CD4-positive, alpha-beta memory T cell (primary cell): ENCODE results near the gene USP17L30. TPM values are rescaled to one million over a fixed set of nuclear protein-coding genes. Genes with fewer than 3 reads are reported as not detected.
"Not testable (repeated sequence)": the region's sequence is repeated elsewhere in the genome, so short reads cannot be mapped to it uniquely, and the experiment has no call there.

ENCODE experiments used
- CTCF ChIA-PET: fragments of 350-600 bp; sonication (Branson Sonifier 250); formaldehyde crosslinking; loops from one replicate; lab custom pipeline; 2021; ENCODE audit warnings: inconsistent platforms; ENCODE audit not compliant: partially characterized antibody; lab: Charles Lee
- POLR2A ChIA-PET: fragments of 350-600 bp; sonication (Branson Sonifier 250); formaldehyde crosslinking; loops from one replicate; lab custom pipeline; 2021; ENCODE audit not compliant: partially characterized antibody; lab: Charles Lee
- DNase-seq, 5 donors: peaks; one replicate each; pipeline versions ENCODE4 v3.0.0 to v3.0.0-alpha.2; 2020 to 2022; ENCODE audit warnings: mixed read lengths in 1 of 5
- H3K27ac ChIP-seq: one replicate; pipeline ENCODE4 v1.7.0; 2013; ENCODE audit warnings: low read depth, low read length
- H3K27me3 ChIP-seq: 2 replicates; pipeline ENCODE4 v1.7.0; 2013; ENCODE audit warnings: mild to moderate bottlenecking, low read length, moderate library complexity; ENCODE audit not compliant: insufficient read depth
- H3K36me3 ChIP-seq: 2 replicates; pipeline ENCODE4 v1.7.0; 2013; ENCODE audit warnings: mild to moderate bottlenecking, low read length, moderate library complexity; ENCODE audit not compliant: insufficient read depth
- H3K4me1 ChIP-seq: 2 replicates; pipeline ENCODE4 v1.7.0; 2013; ENCODE audit warnings: mild to moderate bottlenecking, low read length, moderate library complexity; ENCODE audit not compliant: insufficient read depth
- H3K4me3 ChIP-seq, 2 donors: one replicate each; pipeline ENCODE4 v1.7.0; 2013; ENCODE audit warnings: low read length in 2 of 2, mild to moderate bottlenecking in 1 of 2
- H3K9me3 ChIP-seq, 2 donors: one replicate each; pipeline ENCODE4 v1.7.0; 2013; ENCODE audit warnings: low read length in 2 of 2, control low read depth in 1 of 2; ENCODE audit not compliant: control insufficient read depth in 1 of 2
- H3K27ac Mint-ChIP-seq, 7 donors: one replicate each; pipeline ENCODE4 v1.8.0; 2020 to 2021; ENCODE audit warnings: mixed read lengths in 7 of 7, mild to moderate bottlenecking in 6 of 7, inconsistent platforms in 3 of 7, moderate library complexity in 3 of 7
- H3K27me3 Mint-ChIP-seq, 2 donors: one replicate each; pipeline ENCODE4 v1.8.0; 2020 to 2021; ENCODE audit warnings: mixed read lengths in 2 of 2
- H3K36me3 Mint-ChIP-seq, 2 donors: one replicate each; pipeline ENCODE4 v1.8.0; 2020 to 2021; ENCODE audit warnings: mixed read lengths in 2 of 2, inconsistent platforms in 1 of 2, mild to moderate bottlenecking in 1 of 2
- H3K4me1 Mint-ChIP-seq, 4 donors: one replicate each; pipeline ENCODE4 v1.8.0; 2020 to 2021; ENCODE audit warnings: mixed read lengths in 4 of 4, mild to moderate bottlenecking in 1 of 4
- H3K4me3 Mint-ChIP-seq, 8 donors: one replicate each; pipeline ENCODE4 v1.8.0; 2020 to 2021; ENCODE audit warnings: mixed read lengths in 8 of 8, mild to moderate bottlenecking in 7 of 8, moderate library complexity in 6 of 8, inconsistent platforms in 3 of 8
- H3K9me3 Mint-ChIP-seq, 8 donors: one replicate each; pipeline ENCODE4 v1.8.0; 2020 to 2021; ENCODE audit warnings: mixed read lengths in 8 of 8, mild to moderate bottlenecking in 5 of 8, inconsistent platforms in 3 of 8, moderate library complexity in 1 of 8
- intact Hi-C: fragments of 100-400 bp; cut with micrococcal nuclease; formaldehyde crosslinking; loops from one replicate; pipeline ENCODE4 v1.15.1; 2023
- polyA plus RNA-seq, 2 donors: library from polyadenylated mRNA; unstranded; fragments of 300-500 nt; fragmentation: Illumina TruSeq; gene quantifications; one replicate each; pipeline ENCODE4 v1.2.3, GENCODE V29; 2021
- total RNA-seq, 2 experiments: library from RNA; stranded (reverse); gene quantifications; one replicate each; pipeline ENCODE4 v1.2.3, GENCODE V29; 2021

USP17L30 gene
- total and polyA plus RNA-seq, 4 experiments from 2014 or later: not detected

DNA sequence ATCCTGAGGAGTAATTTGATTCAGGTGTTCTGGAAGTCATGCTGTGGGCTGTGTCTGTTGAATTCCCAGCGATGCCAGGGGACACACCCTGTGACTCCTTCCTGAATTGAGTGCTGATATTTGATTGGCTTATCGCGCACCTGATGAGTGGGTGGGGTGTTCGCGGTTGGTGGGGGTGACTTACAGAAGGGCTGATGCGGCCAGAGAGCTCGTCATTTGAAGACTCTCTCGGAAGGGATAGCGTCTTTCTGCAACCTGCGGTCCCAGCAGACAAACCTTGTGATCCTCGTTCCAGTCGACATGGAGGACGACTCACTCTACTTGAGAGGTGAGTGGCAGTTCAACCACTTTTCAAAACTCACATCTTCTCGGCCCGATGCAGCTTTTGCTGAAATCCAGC is 14.3 kb upstream of the USP17L30 start, which contains the start of gene USP17L28:
TSS of gene USP17L28 (plus strand) at position 301 of the 400 bp plus-strand sequence. CDS start at position 301, 0 bp downstream.
- H3K27me3 Mint-ChIP-seq, H3K9me3 ChIP-seq, H3K36me3 Mint-ChIP-seq, POLR2A ChIA-PET, H3K27ac ChIP-seq, H3K27ac Mint-ChIP-seq, intact Hi-C loops, DNase-seq, H3K4me3 ChIP-seq, H3K4me3 Mint-ChIP-seq, H3K4me1 Mint-ChIP-seq, H3K9me3 Mint-ChIP-seq, H3K27me3 ChIP-seq, CTCF ChIA-PET, H3K36me3 ChIP-seq, H3K4me1 ChIP-seq: not testable (repeated sequence)

DNA sequence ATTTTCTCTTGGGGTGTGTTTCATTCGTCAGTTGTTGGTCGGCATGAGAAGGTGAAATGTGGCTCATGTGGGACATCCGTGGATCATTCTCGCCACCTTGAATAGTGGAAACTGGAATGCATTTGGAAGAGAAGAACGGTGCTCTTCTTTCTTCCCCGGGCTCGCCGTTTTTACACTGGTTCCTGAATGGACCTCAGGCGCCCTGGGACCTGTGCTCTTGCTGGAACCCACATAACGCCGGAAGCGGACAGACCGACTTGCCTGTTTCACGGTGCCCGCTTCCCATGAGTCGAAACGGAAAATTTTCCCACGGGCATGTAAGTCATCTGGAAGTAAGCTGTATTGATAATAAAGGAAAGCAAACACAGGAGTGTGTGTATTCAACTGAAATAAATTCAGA is 12.1 kb upstream of the USP17L30 start:
- DNase-seq, POLR2A ChIA-PET: not testable (repeated sequence)

DNA sequence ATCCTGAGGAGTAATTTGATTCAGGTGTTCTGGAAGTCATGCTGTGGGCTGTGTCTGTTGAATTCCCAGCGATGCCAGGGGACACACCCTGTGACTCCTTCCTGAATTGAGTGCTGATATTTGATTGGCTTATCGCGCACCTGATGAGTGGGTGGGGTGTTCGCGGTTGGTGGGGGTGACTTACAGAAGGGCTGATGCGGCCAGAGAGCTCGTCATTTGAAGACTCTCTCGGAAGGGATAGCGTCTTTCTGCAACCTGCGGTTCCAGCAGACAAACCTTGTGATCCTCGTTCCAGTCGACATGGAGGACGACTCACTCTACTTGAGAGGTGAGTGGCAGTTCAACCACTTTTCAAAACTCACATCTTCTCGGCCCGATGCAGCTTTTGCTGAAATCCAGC is 9.6 kb upstream of the USP17L30 start, which contains the start of gene USP17L29:
TSS of gene USP17L29 (plus strand) at position 301 of the 400 bp plus-strand sequence. CDS start at position 301, 0 bp downstream.
- H3K4me3 Mint-ChIP-seq, H3K36me3 Mint-ChIP-seq, H3K36me3 ChIP-seq, H3K4me3 ChIP-seq, intact Hi-C loops, DNase-seq, H3K4me1 ChIP-seq, H3K27me3 ChIP-seq, H3K27ac ChIP-seq, H3K4me1 Mint-ChIP-seq, H3K9me3 ChIP-seq, POLR2A ChIA-PET, H3K27me3 Mint-ChIP-seq, CTCF ChIA-PET, H3K27ac Mint-ChIP-seq, H3K9me3 Mint-ChIP-seq: not testable (repeated sequence)

More for the DNA sequence above, 12.1 kb upstream of the USP17L30 start:
- H3K36me3 Mint-ChIP-seq, H3K9me3 Mint-ChIP-seq, intact Hi-C loops, H3K4me1 Mint-ChIP-seq, H3K4me3 ChIP-seq, H3K4me3 Mint-ChIP-seq, H3K36me3 ChIP-seq, H3K27ac Mint-ChIP-seq, H3K27me3 ChIP-seq, H3K4me1 ChIP-seq, H3K9me3 ChIP-seq, H3K27ac ChIP-seq, H3K27me3 Mint-ChIP-seq, CTCF ChIA-PET: not testable (repeated sequence)

DNA sequence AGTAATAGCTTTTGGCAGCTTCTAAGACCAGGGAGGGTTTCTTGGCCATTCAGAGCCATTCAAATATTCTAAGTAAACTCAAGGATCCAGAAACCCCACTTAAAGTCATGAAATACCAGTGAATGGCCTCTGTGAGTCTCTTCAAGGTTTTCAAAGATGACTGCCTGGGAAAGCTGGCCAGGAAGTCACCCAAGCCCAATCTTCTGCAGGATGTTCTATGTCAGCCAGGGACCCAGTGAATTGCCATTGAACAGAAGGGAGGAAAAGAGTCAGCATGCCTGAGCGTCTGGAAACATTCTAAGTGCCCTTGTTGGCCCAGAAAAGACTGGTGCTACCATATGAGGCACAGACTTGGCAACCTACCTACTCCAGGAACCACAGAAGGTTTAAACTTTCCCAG is 17.0 kb downstream of the USP17L30 start:
- H3K4me3 ChIP-seq, H3K4me1 ChIP-seq, H3K9me3 ChIP-seq, H3K9me3 Mint-ChIP-seq, DNase-seq, H3K4me1 Mint-ChIP-seq, H3K27me3 Mint-ChIP-seq, CTCF ChIA-PET, H3K36me3 ChIP-seq, H3K27ac ChIP-seq, H3K4me3 Mint-ChIP-seq, H3K36me3 Mint-ChIP-seq, H3K27me3 ChIP-seq, POLR2A ChIA-PET, intact Hi-C loops, H3K27ac Mint-ChIP-seq: not testable (repeated sequence)

DNA sequence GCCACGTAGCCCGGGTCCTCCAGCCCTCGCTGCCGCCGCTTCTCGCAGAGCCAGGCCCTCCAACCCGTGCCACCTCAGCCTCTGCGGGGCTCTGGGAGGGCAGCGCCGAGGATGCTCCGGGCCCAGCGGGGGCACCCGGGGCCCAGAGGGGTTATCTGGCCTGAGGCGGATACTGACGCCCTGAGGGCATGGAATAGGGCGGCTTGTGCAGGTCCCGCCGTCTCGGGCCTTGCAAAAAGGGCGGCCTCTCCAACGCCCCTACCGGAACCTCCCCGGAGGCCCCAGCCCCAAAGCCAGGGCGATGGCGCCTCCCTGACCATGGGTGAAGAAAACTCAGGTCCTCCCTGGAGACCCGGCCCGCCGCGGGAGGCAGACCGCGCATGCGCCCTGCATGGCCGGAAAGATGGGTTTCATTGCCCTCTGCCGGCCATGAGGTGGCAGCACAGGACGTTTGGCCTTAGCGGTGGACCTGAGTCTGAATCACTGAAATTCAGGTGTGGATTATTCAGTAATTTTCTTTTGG is 18.1 kb downstream of the USP17L30 start:
- H3K9me3 ChIP-seq, POLR2A ChIA-PET, CTCF ChIA-PET, intact Hi-C loops, H3K4me1 ChIP-seq, H3K27me3 Mint-ChIP-seq, H3K27ac Mint-ChIP-seq, H3K4me1 Mint-ChIP-seq, H3K9me3 Mint-ChIP-seq, H3K4me3 ChIP-seq, H3K36me3 ChIP-seq, H3K36me3 Mint-ChIP-seq, H3K27me3 ChIP-seq, H3K27ac ChIP-seq: not testable (repeated sequence)
- peak; percentile 38 to 61 (median 49) for DNase-seq
- H3K4me3 Mint-ChIP-seq: peak overlapping the region in 6 of 8 donors; percentile 12 to 64 (median 43)

GRCh38 chr4:9384126-9384525 is 21.2 kb downstream of the USP17L30 start:
- no peaks in the 10 kb centered on the region for H3K9me3 Mint-ChIP-seq
- H3K36me3 ChIP-seq: no peaks in the 10 kb centered on the region
- H3K27ac ChIP-seq: no peak overlapping the region
- H3K4me1 ChIP-seq: no peaks in the 10 kb centered on the region
- H3K4me3 Mint-ChIP-seq: no peak overlapping the region
- POLR2A ChIA-PET: no interaction called here
- CTCF ChIA-PET: no interaction called here
- no peak overlapping the region for H3K4me3 ChIP-seq
- H3K27ac Mint-ChIP-seq: no peak overlapping the region
- no peak for DNase-seq
- peaks cover 0 to 1% of the 10 kb centered on the region in 2 donors for H3K27me3 Mint-ChIP-seq
- H3K36me3 Mint-ChIP-seq: no peaks in the 10 kb centered on the region
- intact Hi-C loops: no loop called here
- H3K9me3 ChIP-seq: no peaks in the 10 kb centered on the region
- no peaks in the 10 kb centered on the region for H3K27me3 ChIP-seq
- peaks cover 0 to 4% (median 3%) of the 10 kb centered on the region in 4 donors for H3K4me1 Mint-ChIP-seq

DNA sequence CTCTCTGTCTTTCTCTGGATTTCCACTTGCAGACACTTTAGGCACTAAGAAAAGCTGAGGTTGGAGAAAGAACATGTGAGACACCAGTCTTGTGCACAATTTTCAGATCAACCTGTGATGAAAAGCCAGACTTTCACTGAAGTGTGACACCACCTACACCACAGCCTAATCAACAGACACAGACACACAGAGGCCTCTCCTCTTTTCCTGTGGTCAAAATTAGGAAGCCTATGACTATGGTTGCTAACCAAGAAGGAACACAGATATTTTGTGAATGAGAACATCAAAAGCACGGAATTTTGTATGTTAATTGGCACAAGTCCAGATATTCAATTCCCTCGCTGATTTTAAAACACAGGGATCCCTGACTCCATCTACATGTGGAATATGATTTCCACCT is 26.1 kb downstream of the USP17L30 start:
- CTCF ChIA-PET, H3K27ac ChIP-seq, H3K36me3 ChIP-seq, H3K4me1 Mint-ChIP-seq, H3K9me3 ChIP-seq, H3K9me3 Mint-ChIP-seq, H3K27ac Mint-ChIP-seq, H3K36me3 Mint-ChIP-seq, H3K4me3 ChIP-seq, H3K27me3 ChIP-seq, H3K4me1 ChIP-seq, POLR2A ChIA-PET, DNase-seq, intact Hi-C loops, H3K27me3 Mint-ChIP-seq: not testable (repeated sequence)
- peak overlapping the region in 1 of 8 donors; percentile 13 for H3K4me3 Mint-ChIP-seq

GRCh38 chr4:9405774-9406173 is 42.8 kb downstream of the USP17L30 start:
- H3K4me1 ChIP-seq, H3K4me3 ChIP-seq, DNase-seq, POLR2A ChIA-PET, H3K9me3 ChIP-seq, H3K36me3 ChIP-seq, H3K4me1 Mint-ChIP-seq, CTCF ChIA-PET, H3K36me3 Mint-ChIP-seq, intact Hi-C loops, H3K27ac ChIP-seq, H3K27me3 Mint-ChIP-seq, H3K9me3 Mint-ChIP-seq, H3K27ac Mint-ChIP-seq, H3K27me3 ChIP-seq, H3K4me3 Mint-ChIP-seq: not testable (repeated sequence)
